PC-9 (cell line): ENCODE results near the gene MAL. TPM values are rescaled to one million over a fixed set of nuclear protein-coding genes. Genes with fewer than 3 reads are reported as not detected.
"Not testable (repeated sequence)": the region's sequence is repeated elsewhere in the genome, so short reads cannot be mapped to it uniquely, and the experiment has no call there.

Experiments used
- BruUV-seq: library from RNA; stranded (reverse); fragments of 400-500 nt; replicated peaks from 2 replicates; lab custom pipeline; 2021; lab: Mats Ljungman, UMichigan
- CTCF ChIA-PET: fragments of 300-600 bp; sonication (Branson Sonifier 250); formaldehyde crosslinking; loops from one replicate; lab custom pipeline; 2022; ENCODE audit warnings: antibody characterized with exemption; lab: Charles Lee
- POLR2A ChIA-PET: fragments of 300-600 bp; sonication (Branson Sonifier 250); formaldehyde crosslinking; loops from one replicate; lab custom pipeline; 2022; ENCODE audit warnings: antibody characterized with exemption; ENCODE audit not compliant: unreplicated experiment; lab: Charles Lee
- DNase-seq, 2 experiments: peaks; one replicate each; pipeline versions ENCODE4 v3.0.0 to v3.0.0-alpha.2; 2015 to 2022; ENCODE audit warnings: mixed read lengths in 1 of 2
- H2AFZ ChIP-seq: fragments of 200-600 bp; sonication (generic); 2 replicates; pipeline ENCODE4 v1.8.1; 2017; ENCODE audit warnings: antibody characterized with exemption
- H3F3A ChIP-seq: fragments of 200-600 bp; sonication (generic); 2 replicates; pipeline ENCODE4 v1.8.1; 2017; ENCODE audit warnings: antibody characterized with exemption, mild to moderate bottlenecking, low read depth; ENCODE audit not compliant: insufficient read depth
- H3K27ac ChIP-seq: fragments of 200-600 bp; sonication (generic); 2 replicates; pipeline ENCODE4 v1.6.1; 2016; ENCODE audit warnings: mixed run types
- H3K27me3 ChIP-seq: fragments of 200-600 bp; sonication (generic); 2 replicates; pipeline ENCODE4 v1.6.1; 2016; ENCODE audit warnings: low read depth, mixed run types; ENCODE audit not compliant: insufficient read depth
- H3K36me3 ChIP-seq: fragments of 200-600 bp; sonication (generic); 2 replicates; pipeline ENCODE4 v1.6.1; 2016; ENCODE audit warnings: low read depth, mixed run types
- H3K4me1 ChIP-seq: fragments of 200-600 bp; sonication (generic); replicated peaks from 2 replicates; pipeline ENCODE4 v1.6.1; 2016; ENCODE audit warnings: mixed run types; ENCODE audit not compliant: insufficient read depth
- H3K4me2 ChIP-seq: fragments of 200-600 bp; sonication (generic); 2 replicates; pipeline ENCODE4 v1.6.1; 2017; ENCODE audit warnings: mixed run types
- H3K4me3 ChIP-seq: fragments of 200-600 bp; sonication (generic); 2 replicates; pipeline ENCODE4 v1.6.1; 2016; ENCODE audit warnings: mixed run types
- H3K79me2 ChIP-seq: fragments of 200-600 bp; sonication (generic); 2 replicates; pipeline ENCODE4 v1.6.1; 2017; ENCODE audit warnings: low read depth, mixed run types
- H3K9me2 ChIP-seq: fragments of 200-600 bp; sonication (generic); 2 replicates; pipeline ENCODE4 v1.8.1; 2017; ENCODE audit warnings: mild to moderate bottlenecking; ENCODE audit not compliant: insufficient read depth
- H3K9me3 ChIP-seq: fragments of 200-600 bp; sonication (generic); 2 replicates; pipeline ENCODE4 v1.8.1; 2016; ENCODE audit warnings: low read depth; ENCODE audit not compliant: insufficient read depth
- H4K20me1 ChIP-seq: fragments of 200-600 bp; sonication (generic); 2 replicates; pipeline ENCODE4 v1.8.1; 2017; ENCODE audit not compliant: insufficient read depth
- CTCF ChIP-seq: fragments of 200-600 bp; sonication (generic); conservative IDR thresholded peaks from 2 replicates; pipeline ENCODE4 v1.6.1; 2017; ENCODE audit warnings: mixed run types, antibody characterized with exemption, mild to moderate bottlenecking, moderate library complexity
- EZH2 ChIP-seq: fragments of 200-600 bp; sonication (generic); IDR thresholded peaks from 2 replicates; pipeline ENCODE4 v1.8.0; 2017; ENCODE audit warnings: antibody characterized with exemption, low read depth
- intact Hi-C: fragments of 100-400 bp; cut with micrococcal nuclease; formaldehyde crosslinking; loops from one replicate; pipeline ENCODE4 v1.10.0; 2022; ENCODE audit not compliant: unreplicated experiment
- total RNA-seq: library from RNA; stranded (reverse); gene quantifications from 2 replicates; pipeline ENCODE4 v1.2.3, GENCODE V29; 2021

The MAL gene
- total RNA-seq, 1 experiment from 2014 or later: 146 TPM

GRCh38 chr2:95086017-95086416, 60.5 kb downstream of the MAL start:
- Histone ChIP-seq H3K4me1 (no peaks in the 10 kb centered on the region), H3K4me3 (no peak overlapping the region), H3K79me2 (no peaks in the 10 kb centered on the region), H3K4me2 (no peak overlapping the region), H3K9me2 (no peaks in the 10 kb centered on the region), H3K27me3 (no peaks in the 10 kb centered on the region), H3K27ac (no peak overlapping the region), H4K20me1 (no peaks in the 10 kb centered on the region), H2AFZ (no peak overlapping the region), H3F3A (peaks cover 23% of the 10 kb centered on the region; the same call in 1 of the 2 replicates), H3K36me3 (peaks cover 30% of the 10 kb centered on the region), H3K9me3 (no peaks in the 10 kb centered on the region)
- no peak for DNase-seq
- POLR2A ChIA-PET: no interaction called here
- TF ChIP-seq EZH2 (no peak), CTCF (no peak)
- intact Hi-C loops: no loop called here
- CTCF ChIA-PET: no interaction called here
- BruUV-seq: no TSS peak

DNA sequence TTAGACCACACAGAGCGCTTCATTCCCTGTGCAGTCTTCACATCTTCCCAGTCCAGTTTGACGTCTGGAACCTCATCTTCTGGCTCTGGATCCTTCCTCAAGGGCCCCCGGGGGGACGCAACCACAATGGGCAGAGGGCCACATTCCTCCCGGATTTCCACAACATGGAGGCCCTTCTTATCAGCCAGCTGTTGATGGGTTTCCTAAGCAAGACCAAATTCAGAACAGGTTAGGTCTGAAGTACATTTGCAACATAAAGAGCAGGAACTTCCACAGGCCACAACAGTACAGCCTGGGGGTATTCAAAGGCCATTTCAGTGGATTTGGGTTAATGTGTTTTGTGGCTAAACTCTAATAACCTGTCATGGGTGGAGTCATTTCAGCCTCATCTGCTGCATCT, 61.9 kb downstream of the MAL start:
- Histone ChIP-seq H4K20me1 (no peaks in the 10 kb centered on the region), H3K27me3 (no peaks in the 10 kb centered on the region), H3K36me3 (peaks cover 36% of the 10 kb centered on the region), H3K4me3 (no peak overlapping the region), H3K9me3 (no peaks in the 10 kb centered on the region), H3K79me2 (no peaks in the 10 kb centered on the region), H3K27ac (no peak overlapping the region), H3K4me1 (no peaks in the 10 kb centered on the region), H3K4me2 (no peak overlapping the region), H2AFZ (no peak overlapping the region), H3F3A (peaks cover 19% of the 10 kb centered on the region; the same call in 1 of the 2 replicates), H3K9me2 (no peaks in the 10 kb centered on the region)
- CTCF ChIA-PET: no interaction called here
- DNase-seq: no peak
- no TSS peak for BruUV-seq
- TF ChIP-seq CTCF (no peak), EZH2 (no peak)
- POLR2A ChIA-PET: no interaction called here
- intact Hi-C loops: no loop called here

GRCh38 chr2:95091885-95092555, 66.5 kb downstream of the MAL start:
- no peak overlapping the region for H3K4me3 ChIP-seq
- H3K27me3 ChIP-seq: no peaks in the 10 kb centered on the region
- H3K36me3 ChIP-seq: peaks cover 42% of the 10 kb centered on the region
- no peaks in the 10 kb centered on the region for H3K9me2 ChIP-seq
- no peaks in the 10 kb centered on the region for H3K4me1 ChIP-seq
- peak in 1 of 2 experiments; percentile 2 for DNase-seq
- ChIA-PET CTCF (no interaction called here), POLR2A (no interaction called here)
- intact Hi-C loops: no loop called here
- no peak overlapping the region for H2AFZ ChIP-seq
- TF ChIP-seq CTCF: no peak
- no peak for TF ChIP-seq EZH2
- no peaks in the 10 kb centered on the region for H3K9me3 ChIP-seq
- H4K20me1 ChIP-seq: peaks cover 5% of the 10 kb centered on the region; the same call in 1 of the 2 replicates
- 0 out of 2 replicates have a peak, but pooled peaks cover 2% of the 10 kb centered on the region for H3K79me2 ChIP-seq
- H3K27ac ChIP-seq: no peak overlapping the region
- no peak overlapping the region for H3K4me2 ChIP-seq
- no peaks in the 10 kb centered on the region for H3F3A ChIP-seq
- no TSS peak for BruUV-seq

DNA sequence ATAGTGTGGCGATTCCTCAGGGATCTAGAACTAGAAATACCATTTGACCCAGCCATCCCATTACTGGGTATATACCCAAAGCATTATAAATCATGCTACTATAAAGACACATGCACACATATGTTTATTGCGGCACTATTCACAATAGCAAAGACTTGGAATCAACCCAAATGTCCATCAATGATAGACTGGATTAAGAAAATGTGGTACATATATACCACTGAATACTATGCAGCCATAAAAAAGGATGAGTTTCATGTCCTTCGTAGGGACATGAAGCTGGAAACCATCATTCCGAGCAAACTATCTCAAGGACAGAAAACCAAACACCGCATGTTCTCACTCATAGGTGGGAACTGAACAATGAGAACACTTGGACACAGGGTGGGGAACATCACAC, 72.8 kb downstream of the MAL start:
- intact Hi-C loops, H3K27ac ChIP-seq, H3K79me2 ChIP-seq, H3K4me3 ChIP-seq, POLR2A ChIA-PET, H3K9me2 ChIP-seq, H4K20me1 ChIP-seq, H3F3A ChIP-seq, BruUV-seq, CTCF ChIA-PET, H3K4me1 ChIP-seq, H2AFZ ChIP-seq, DNase-seq, H3K9me3 ChIP-seq, H3K27me3 ChIP-seq, H3K4me2 ChIP-seq: not testable (repeated sequence)
- H3K36me3 ChIP-seq: peaks cover 40% of the 10 kb centered on the region
